EH (cell line): ENCODE data around the gene USP24.

ENCODE experiments used
- DNase-seq: peaks from one replicate; pipeline ENCODE4 v3.0.0-alpha.2; 2015; ENCODE audit warnings: low read depth

The USP24 gene

DNA sequence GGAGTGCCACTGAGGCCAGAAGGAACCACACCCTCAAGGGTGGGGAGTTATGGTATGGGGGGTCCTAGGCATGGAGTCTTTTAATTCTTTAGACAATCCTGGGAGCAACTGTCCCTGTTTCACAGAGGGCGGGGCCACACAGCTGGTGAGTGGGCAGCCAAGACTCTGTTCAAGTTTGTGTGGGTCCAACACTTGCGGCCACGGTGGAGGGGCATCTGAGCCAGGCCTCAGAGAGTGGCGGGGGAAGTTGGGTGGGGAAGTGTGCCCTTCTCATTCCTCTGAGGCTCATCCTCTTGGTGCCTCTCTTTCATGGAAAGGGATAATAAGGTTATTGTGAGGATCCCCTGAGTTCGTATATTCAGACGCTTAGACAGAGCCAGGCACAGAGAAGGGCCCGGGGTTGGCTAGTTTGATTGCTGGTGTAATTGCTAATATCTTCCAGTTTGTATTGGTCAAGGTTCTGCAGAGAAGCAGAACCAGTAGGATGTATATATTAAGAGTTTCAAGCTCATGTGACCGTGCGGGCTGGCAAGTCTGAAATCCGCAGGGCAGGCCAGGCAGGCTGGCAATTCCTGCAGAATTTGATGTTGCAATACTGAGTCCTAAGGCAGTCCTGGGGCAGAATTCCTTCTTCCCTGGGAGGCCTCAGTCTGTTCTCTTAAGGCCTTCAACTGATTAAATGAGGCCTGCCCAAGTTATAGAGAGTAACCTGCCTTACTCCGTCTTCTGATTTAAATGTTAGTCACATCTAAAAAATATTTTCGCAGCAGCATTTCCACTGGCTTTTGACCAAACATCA is 159.9 kb downstream of the USP24 start:
- DNase-seq: peak; percentile 18

DNA sequence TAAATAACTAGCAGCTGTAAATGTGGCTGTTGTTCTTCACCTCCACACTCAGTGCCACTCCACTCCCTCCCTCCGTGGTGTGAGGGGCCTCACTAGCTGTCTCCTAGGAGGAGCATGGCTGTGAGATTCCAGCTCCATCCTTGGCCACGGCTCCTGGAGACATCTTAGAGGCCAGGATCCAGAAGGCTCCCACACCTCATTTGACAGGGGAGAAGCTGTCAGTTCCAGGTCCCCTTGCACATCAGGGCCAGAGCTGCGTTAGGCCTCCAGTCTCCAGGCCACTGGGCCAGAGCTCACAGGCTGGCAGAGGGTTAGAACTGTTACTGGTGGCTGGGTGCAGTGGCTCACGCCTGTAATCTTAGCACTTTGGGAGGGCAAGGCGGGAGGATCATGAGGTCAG is 160.8 kb downstream of the USP24 start:
- no peak for DNase-seq

DNA sequence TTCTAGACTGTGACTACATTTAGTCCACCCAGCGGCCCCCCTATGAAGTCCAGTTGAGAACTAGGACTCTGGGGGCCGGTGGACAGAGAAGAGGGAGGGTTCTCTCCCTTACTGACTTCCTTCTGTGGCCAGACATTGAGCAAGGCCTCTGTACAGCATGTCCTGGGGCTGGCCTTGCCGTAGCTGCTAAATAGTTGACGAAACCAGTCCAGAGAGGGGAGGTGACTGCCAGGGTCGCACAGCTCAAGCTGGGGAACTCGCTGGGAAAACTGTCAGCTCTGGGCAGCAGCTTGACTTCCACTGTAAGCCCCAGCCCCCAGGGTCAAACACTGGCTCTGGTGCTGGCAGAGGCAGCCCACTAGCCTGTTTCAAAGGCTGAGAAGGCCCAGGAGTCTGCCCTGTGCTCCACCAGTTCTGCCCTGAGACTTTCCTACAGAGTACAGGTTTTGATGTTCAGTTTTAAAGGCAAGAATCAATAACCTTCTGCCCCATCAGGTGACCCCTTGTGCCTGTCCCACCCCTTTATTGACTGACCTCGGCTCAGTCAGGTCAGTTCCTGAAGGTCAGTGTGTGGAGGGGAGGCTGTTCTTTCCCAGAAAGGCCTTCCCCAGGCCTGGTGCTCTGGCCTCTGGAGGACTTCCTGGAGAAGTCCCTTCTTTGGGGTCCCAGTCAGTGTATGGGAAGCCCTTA is 161.8 kb downstream of the USP24 start:
- DNase-seq: no peak

DNA sequence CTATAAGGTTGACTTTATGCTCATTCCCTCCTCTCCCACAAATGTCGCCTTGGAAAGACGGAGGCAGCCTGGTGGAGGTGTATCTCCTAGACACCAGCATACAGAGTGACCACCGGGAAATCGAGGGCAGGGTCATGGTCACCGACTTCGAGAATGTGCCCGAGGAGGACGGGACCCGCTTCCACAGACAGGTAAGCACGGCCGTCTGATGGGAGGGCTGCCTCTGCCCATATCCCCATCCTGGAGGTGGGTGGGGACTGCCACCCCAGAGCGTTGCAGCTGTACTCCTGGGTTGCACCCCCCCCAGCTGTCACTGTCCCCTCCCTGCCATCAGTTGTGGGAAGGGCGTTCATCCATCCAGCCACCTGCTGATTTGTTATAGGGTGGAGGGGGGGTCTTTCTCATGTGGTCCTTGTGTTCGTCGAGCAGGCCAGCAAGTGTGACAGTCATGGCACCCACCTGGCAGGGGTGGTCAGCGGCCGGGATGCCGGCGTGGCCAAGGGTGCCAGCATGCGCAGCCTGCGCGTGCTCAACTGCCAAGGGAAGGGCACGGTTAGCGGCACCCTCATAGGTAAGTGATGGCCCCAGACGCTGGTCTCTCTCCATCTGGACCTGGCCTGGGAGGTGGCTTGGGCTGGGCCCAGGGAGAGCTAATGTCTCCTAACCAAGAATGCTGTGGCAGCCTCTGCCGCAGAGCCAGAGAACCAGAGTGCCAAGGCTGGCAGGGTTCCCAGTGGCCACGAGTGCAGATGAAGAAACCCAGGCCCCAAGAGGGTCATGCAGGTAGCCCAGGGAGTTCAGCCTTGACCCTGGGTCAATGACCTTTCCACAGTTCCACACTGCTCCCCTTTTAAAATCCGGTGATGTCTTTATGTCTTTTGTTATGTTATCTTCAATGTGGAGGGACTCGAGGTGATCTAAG is 162.7 kb downstream of the USP24 start:
- DNase-seq: no peak

DNA sequence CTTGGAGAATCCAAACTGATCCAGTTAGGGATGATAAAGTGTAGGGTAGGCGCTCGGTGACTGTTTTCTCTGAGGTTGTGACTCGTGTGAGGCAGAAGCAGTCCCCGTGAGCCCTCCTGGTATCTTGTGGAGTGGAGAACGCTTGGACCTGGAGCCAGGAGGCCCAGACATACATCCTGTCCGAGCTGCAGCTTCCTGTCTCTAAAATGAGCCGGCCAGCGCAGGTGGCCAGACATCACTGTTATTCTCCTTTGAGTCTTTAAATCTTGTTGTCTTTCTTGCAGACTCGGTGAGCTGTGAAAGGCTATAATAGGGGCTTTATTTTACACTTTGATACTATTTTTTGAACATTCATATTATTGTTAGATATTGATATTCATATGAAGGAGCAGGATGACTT is 163.5 kb downstream of the USP24 start:
- no peak for DNase-seq

DNA sequence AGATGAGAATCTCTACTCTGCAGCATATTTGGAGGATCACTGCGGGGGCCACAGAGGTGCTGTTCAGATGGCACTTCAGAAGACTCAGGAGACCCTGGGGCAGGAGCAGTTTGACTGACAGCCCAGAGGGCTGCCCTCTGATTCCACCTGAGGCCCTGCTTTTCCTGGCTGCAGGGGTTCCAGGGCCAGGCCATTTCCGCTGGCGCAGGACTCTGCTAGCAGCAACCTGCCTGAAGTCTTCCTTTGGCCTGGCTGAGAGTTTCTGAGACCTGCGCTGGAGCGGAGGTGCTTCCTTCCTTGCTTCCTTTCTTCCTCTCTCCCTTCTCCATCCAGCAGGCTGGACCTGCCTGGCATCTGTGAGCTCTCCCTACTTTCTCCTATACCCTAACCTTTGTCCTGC is 164.0 kb downstream of the USP24 start:
- no peak for DNase-seq

DNA sequence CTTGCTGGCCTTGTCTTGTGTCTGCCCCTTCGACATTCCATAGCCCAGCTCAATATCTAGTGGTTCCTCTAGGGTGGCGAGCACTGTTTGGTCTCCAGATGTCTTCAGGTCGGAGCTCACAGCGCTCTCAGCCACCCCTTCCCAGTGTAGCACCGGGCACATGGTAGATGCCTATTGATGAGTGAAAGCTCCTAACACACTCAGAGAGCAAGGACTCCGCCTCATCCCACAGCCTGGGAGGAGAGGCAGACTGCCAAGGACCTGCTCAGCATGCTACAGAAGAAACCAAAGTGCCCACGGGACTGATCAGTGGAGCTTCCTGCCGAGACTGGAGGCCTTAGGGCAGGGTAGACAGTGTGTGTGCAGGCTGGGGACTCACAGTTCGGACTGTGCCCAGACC is 164.9 kb downstream of the USP24 start:
- DNase-seq: peak; percentile 55

DNA sequence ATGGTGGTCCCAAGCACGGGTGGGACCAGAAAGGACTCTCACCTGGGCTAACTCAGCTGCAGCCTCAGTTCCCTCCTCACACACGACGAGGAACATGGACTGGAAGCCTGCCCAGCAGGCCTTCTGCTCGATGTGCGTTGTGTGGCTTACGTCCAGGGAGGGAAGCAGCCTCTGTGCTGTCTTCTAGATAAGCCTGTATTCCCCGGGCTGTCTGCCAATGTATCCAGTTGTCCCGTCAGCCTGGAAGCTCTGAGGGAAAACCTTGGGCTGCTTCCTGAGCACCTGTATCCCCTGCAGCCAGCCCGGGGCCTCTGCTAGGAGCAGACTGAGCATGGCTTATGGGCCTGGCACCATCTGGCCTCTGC is 165.3 kb downstream of the USP24 start:
- DNase-seq: no peak

DNA sequence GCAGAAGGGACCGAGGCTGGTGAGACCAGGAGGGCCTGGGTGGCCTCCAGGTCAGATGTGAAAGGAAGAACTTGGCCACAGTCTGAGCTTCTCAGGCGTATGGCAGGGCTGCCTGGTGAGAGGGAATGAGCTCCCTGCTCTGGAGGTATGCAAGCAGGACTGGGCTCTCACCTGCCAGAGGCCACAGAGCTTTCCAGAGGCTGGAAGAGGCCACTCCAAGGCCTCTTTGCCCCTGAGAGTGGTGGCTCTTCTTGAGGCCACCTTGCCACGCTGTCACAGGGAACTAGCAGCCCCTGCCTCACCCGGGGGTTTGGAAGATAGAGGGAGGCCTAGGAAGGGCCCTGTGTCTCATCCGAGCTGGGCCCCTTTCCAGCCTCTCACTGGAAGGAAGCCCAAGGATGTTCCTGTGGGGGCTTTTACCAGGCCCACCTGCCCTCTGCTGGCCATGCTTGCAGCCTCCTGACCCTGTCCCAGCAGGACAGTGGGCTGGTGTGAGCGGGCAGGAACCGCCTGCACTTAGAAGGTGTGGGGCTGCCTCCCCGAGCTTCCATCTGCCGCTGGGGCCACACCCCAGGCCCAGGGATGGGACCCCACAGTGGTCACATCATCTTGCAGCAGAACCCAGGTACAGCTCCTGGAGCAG is 165.8 kb downstream of the USP24 start:
- no peak for DNase-seq

DNA sequence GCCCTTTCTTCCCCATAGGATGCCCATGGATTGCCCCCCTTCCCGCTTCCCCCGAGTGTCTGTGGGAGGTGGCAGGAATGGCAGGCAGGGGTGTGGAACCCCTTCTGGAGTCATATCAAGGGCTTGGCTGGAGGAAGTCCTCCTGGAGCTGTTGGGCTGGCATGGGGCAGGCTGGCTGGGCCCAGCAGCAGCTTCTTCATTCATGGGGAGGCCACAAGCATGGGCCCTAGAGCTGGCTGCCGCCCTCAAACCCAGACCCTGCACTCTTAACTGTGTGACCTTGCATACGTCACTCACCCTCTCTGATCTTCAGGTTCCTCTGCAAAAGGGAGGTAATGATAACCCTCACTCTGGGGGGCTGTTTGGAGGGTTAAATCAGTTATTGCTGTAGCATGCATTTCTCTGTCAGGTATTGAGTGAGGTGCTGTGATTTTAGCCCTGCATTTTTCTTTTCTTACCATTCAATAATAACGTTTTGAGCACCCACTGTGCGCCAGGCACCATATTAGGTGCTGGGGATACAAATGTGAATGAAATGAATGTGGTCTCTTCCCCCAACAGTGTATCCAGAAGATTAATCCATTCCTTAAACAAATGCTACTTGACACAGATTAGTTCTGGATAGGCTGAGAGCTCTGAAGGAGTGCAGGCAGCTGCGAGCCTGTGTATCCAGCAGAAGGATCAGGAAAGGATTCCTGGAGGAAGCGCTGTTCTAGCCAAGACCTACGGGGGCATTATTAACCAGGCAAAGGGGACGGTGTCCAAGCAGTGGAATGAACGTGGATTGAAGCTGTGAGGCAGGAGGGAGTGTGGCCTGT is 166.5 kb downstream of the USP24 start:
- DNase-seq: no peak

DNA sequence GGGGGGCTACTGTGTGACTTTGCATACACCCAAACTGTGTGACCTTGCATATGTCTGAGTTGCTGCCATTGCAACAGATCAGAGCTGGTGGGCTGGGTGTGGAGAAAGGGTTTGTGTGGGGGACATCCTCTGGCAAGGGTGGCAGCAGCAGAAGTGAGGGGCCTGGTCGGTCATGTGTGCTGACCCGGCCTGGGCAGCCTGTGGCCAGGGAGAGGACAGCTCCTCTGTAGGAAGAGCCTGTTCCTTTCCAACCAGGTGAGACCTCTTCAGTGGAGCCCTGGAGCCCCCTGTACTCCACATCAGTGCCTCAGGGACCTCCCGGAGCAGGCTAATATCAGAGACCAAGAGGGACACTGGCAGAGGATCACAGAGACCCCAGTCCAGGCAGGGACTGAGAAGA is 167.6 kb downstream of the USP24 start:
- DNase-seq: no peak

DNA sequence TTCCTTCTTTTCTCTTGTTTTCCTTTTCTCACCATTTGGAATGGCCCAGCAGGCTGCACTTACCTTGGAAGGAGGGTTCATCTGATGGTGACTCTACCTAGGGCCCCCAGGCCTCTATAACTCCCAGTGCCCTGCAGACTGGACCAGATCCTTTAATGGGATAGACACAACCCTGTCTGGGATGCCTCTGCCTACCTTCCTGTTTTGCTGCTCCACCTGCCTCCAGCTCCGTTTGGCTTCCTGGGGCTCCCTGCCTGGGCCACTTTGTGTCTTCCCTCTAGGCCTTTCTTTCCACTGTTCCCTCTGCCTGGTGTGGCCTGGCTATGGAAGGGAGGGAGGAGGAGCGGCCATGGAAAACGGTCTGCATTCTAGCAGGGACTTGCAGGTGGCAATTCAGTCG is 168.3 kb downstream of the USP24 start:
- DNase-seq: no peak

DNA sequence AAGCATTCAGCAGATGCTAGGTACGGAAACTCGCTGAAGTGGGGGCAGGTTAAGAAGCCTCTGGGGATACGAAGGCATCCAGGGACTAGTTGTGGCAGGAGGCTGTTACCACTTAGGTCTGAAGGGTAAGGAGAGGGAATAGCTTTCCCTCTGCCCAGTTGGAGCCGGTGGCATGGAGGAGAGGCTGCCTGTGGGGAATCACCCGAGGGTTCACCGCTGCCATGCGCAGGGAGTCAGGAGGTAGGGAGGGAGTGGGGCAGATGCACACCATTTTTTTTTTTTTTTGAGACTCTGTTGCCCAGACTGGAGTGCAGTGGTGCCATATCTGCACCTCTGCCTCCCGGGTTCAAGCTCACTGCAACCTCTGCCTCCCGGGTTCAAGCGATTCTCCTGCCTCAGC is 169.7 kb downstream of the USP24 start:
- DNase-seq: no peak

DNA sequence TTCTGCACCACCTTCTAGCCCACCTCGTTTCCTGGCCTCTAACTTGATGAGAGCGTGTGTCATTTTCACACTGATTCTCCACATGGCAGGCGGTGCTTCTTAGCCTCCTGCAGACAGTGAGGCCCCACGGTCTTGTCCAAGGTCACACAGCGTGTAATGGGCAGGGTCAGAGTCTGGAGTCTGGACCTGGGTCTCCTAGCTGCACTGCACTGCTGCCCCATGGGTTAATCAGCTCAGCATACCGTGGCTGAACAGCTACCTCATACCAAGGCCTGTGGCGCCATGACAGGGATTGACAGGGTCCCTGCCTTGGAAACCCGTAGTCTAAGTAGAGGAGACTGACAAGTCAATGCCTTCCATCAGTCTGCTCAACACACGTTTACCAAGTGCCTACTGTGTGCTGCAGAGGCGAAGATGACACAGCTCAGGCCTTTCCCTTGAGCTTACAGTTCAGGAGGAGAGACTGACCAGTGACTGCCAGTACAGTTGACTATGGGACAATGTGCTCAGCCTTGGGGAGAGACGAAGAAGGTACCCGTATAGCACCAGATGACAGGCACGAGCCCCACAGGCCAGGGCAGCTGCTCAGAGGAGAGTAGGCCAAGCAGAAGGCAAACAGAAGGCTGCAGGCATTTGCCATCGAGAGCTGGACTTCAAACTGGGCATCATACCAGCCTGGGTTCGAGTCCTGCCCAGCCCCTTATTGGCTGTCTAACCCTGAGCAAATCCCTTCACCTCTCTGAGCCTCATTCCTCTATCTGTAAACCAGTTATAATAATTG is 170.4 kb downstream of the USP24 start:
- no peak for DNase-seq

DNA sequence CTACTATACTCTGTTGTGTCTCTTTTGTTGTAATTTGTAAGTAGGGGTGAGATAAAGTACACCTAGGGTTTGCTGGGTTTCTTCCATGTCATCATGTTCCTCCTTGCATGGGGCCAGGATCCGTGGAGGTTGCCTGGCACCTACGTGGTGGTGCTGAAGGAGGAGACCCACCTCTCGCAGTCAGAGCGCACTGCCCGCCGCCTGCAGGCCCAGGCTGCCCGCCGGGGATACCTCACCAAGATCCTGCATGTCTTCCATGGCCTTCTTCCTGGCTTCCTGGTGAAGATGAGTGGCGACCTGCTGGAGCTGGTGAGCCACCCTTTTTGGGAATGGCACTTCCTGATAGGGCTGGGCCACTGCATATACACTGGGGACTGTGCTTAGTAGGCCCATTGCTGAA is 171.4 kb downstream of the USP24 start:
- no peak for DNase-seq

DNA sequence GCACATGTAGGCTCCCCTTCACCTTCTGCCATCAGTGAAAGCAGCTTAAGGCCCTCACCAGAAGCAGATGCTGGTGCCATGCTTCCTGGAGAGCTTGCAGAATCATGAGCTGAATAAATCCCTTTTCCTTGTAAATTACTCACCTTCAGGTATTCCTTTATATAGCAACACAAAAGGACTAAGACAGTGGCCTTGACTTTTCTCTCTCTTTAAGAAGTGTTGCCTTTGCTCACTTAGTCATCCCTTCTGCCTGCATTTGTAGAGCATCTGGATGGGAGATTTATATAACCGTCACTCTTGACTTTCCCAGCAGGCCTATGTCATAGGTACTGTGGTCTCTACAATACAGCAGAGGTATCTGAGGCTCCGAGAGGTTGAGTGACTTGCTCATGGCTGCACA is 172.2 kb downstream of the USP24 start:
- DNase-seq: no peak

DNA sequence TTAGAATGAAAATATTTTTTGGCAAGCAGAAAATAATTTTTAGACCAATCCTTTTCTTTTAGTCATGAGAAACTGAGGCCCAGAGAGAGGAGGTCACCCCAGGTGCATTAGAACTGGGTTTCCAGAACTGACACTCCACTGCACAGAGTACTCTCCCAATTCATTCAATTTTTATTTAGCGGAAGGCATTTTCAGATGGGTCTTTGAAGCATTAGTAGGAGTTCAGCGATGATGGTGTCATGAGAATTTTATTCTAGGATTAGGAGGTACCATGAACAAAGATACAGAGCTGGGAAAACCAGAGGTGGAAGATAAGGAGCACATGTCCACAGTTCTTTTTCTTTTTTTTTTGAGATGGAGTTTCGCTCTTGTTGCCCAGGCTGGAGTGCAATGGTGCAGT is 173.6 kb downstream of the USP24 start:
- DNase-seq: no peak

DNA sequence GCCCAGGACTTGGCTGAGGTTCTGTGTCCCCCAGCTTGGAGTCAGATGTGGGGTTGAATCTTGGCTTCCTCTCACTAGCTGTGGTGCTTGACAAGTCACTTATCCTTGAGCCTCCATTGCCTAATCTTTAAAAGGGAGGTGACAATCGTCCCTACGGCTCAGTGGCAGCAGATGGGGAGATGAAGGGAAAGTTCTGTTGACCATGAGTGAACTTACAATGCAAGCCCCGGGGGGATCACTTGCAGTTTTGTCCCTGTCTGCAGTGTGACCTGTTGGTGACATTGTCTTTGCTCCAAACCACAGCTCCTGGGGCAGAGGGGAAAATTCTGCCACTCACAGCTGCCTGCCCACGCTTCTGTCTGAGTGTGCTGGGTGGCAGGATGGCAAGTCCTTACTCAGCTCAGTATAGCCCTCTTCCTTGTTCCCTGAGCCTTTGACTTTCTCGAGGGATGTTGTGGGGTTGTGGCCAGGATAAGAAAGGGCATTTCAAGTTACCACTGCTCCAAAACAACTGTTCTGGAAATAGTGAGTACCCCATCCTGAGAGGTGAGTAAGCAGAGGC is 174.2 kb downstream of the USP24 start:
- DNase-seq: no peak

DNA sequence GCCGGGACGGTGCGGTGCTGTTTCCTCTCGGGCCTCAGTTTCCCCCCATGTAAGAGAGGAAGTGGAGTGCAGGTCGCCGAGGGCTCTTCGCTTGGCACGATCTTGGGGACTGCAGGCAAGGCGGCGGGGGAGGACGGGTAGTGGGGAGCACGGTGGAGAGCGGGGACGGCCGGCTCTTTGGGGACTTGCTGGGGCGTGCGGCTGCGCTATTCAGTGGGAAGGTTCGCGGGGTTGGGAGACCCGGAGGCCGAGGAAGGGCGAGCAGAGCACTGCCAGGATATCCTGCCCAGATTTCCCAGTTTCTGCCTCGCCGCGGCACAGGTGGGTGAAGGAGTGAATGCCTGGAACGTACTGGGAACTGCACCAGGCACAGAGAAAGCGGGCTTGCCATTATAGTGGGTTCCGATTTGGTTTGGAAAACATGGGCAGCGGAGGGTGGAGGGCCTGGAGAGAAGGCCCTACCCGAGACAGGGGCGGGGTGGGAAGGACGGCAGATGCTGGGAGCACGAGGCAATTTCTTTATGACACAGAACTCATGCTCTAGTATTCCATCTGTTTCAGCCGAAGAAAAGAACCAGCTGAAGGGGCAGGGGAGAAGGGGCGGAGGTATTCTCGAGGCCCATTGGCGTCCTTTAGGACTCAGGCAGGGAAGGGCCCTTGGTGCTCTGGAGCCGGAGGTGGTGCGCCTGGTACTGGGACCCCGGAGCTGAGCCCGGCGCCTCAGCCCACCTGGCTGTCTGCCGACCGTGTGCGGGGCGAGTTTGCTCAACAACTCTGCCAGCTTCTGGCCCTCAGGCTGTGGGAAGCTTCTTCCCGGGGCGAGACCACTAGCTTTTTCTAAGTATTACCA is 174.9 kb downstream of the USP24 start:
- DNase-seq: no peak
